ENCODE data around the gene PGM2.

PGM2 gene

DNA sequence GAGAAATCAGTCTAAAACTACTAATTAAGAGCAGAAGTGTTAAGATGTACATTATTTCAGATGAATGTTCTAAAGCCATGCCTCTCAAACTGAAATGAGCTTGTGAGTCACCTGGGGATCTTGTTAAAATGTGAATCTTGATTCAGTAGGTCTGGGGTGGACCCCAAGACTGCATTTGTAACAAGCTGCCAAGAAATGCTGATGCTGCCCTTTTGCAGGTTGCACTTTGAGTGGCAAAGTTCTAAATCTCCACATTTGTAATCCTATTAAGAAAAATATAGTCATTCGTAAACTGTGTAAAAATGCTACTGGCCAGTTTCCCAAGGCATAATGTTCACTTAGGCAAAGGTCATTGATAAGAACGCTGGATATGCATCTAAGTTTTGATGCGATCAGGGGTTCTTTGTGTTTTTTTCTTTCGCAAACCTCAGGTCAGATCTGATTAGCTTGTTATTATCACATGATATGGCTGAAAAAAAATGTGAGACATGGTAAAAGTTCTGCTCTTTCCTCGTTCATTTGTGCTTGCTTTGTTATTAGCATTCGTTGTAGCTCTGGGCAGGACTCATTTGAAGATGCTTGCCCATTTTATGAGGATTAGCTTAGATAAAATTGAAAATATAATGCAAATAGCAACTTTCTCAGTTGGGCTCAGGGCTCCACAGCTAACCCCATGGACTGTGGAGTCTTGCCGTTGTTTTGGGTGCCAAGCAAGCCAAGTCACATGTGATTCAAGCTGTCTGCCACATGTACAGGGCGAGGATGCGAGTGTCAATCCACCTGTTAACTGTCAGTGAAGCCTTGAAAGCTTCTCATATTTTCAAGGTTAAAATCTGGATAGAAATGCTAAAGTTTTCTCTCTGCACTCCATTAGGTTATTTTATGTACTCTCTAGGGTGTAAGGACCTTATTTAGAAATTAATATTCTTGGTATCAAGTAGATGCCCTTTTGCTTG, 76.5 kb downstream of the PGM2 start:
- DNase-seq = no peak

DNA sequence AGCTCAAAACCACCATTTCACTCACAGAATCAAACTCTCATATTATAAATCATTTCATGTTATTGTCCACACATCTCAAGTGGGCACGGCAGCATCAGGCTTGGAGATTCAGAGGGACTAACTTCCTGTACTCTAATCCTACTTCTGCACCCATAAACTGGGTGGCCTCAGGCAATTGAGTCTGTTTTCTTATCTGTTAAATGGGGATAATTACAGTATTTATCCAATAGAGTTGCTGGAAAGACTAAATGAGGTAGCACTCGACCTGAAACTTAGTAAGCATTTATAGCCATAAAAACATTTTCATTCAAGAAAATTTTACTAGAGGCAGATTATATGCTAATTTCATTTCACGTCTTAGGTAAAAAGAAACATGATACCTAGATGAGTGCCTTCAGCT, 77.4 kb downstream of the PGM2 start:
- DNase-seq = no peak

DNA sequence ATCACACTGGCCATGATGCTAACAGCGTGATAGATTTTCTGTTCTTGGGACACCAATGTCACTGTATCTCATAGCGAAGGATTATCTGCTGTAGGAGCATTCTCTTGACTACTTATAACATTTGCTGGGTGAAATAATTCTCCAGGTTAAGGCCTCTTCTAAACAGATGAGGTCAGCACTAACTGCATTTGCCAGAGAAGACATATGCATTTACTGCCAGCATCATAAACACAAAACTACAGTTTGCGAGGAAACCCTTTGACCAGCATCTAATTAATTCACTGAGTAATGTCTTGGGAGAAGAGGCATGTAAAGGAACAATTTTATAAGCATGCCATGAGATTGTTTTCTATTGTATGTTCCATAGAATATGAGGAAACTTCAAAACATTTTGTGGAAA, 78.3 kb downstream of the PGM2 start:
- DNase-seq = no peak

DNA sequence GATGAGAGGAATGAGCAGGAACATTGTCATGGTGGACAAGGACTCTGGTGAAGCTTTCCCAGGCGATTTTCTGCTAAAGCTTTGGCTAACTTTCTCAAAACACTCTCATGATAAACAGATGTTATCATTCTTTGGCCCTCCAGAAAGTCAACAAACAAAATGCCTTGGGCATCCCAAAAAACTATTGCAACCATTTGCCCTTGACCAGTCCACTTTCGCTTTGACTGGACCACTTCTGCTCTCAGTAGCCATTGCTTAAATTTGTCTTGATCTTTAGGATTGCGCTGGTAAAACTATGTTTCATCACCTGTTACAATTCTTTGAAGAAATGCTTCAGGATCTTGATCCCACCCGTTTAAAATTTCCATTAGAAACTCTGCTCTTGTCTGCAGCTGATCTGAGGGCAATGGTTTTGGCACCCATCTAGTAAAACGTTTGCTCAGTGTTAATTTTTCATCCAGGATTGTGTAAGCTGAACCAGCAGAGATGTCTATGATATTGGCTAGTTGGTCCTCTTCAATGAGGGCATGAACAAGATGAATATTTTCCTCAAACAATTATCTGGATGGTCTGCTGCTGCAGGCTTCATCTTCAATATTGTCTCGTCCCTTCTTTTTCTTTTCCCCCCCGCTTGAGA, 79.2 kb downstream of the PGM2 start:
- no peak for DNase-seq

DNA sequence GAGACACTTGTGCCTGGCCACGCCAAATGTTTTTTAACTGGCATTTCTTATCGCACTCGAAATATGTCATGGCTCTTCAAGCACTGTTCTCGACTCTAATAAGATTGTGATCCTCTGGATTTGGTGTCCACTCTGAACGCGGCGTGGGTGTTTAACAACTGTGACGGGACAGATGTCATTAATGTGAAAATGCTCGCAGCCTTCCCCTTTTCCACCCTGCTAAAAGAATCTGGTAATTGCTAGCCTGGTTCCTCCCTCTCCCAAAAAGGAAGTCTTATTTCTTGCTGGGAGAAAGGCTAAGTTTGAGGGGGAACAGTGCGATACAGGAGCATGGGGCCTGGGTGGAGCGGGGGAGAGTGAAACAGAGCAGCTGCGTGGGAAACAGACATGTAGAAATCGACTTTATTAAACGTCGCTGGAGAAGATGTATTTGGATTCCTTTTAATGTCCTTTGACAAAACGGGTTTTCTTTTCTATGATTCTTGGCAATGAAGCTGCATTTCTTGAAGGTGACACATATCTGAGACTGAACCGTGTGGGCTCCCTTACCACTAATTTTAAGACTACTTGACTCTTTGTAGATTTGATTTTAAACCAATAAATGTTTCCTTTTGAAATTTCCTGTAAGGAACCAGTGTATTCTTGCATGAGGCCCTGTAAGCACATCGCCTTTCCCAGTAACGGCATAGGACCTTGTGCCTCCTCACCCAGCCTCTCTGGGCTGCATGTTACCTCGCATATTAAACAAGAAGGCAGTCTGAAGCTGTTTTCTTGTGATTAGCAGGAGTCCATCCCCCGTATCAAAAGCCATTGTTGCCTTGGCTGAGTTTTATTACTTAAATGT, 82.2 kb downstream of the PGM2 start:
- peak; percentile 31 for DNase-seq

DNA sequence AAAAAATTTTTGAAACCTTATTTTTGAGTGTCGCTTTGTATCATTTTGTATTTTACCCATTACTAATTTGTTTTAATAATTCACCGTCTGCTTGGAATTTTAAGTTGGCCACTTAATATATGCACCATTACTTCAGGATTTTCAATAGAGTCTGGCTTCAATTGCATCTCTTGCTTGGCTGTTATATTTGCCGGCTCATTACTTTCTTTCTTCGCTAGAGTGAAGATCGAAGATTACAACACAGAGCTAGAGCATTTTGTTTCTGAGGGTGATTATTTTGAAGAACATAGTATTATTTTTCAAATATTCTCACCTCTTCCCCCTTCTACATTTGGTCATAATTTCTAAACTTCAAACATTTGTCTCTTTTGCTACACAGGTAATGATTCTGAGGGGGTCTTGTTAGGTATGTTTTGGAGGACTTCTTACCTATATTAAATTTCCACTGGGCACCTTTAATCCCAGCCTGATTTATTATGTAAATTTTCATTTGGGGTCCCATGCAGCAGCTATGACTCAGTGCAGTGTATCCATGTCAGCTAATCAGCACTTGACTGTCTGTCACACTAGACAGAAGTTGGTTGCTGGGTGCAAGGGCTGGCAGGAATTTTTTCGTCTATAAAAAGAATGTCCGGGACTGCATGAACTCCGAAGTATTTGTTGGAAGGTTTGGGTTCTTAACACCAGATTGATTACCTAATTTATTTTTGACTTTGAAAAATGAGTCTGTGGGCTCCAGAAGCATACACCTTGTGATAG, 83.0 kb downstream of the PGM2 start:
- no peak for DNase-seq

DNA sequence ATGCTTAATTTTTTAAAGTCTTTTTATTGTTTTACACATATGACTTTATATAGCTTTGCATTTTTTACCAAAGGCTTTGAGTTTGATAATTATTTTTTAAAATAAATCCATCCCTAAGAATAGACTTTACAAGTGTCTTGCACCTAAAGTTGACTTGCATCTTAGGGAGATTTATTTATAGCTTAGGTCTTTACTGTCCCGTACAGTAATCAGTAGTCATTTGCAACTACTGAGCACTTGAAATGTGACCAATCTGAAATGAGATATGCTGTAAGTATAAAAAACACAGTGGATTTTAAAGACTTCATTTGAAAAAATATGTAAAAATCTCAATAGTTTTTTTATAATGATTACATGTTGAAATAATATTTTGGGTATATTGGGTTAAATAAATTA, 83.6 kb downstream of the PGM2 start:
- DNase-seq = no peak

Data from right kidney (tissue), 1 donor.